Measurements from ENCODE around the gene GRK1. TPM values are rescaled to one million over a fixed set of nuclear protein-coding genes. Genes with fewer than 3 reads are reported as not detected.

The GRK1 gene
- total and polyA plus RNA-seq, 2 of the 13 experiments (the other 11 are each of a cell fraction or from before 2014, with no cell fraction given) = 0.07 to 0.12 TPM

DNA sequence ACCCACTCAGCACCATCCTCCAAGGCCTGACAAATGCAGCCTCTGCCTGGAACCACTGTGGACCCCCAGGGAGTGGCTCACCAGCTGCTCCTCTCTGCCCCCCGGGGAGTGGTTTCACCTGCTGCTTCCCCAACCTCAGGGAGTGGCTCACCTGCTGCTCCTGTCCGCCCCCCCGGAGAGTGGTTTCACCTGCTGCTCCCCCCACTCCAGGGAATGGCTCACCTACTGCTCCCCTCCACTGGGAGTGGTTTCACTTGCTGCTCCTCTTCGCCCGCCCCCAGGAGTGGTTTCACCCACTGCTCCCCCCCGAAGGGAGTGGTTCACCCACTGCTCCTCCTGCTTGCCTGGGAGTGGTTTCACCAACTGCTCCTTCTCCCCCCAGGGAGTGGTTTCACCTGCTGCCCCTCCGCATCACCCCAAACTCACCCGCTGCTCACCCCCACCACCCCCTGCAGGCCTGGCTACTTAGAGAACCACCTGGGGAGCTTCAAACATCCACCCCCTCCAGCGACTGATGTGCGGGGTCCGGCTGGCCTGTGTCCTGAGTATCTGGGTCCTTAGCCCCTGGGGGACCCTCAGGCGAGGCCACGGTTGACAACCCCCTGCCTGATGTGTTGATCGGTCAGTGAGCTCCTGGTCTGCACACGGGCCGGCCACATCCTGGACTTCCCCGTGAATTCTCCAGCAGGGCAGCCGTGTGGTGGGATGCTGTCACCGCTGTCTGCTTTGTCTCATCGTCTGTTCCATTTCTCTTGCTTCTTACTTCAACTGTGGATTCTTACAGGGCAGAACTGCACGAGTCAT, 77.4 kb downstream of the GRK1 start (continued):
- TF ChIP-seq PRPF4 (IDR thresholded peaks at IDR 0.05; ENCODE audit: low read depth, low read length, poor library complexity, severe bottlenecking) (no peak), ZC3H13 (CRISPR knock-in tag; IDR thresholded peaks at IDR 0.05) (no peak)

DNA sequence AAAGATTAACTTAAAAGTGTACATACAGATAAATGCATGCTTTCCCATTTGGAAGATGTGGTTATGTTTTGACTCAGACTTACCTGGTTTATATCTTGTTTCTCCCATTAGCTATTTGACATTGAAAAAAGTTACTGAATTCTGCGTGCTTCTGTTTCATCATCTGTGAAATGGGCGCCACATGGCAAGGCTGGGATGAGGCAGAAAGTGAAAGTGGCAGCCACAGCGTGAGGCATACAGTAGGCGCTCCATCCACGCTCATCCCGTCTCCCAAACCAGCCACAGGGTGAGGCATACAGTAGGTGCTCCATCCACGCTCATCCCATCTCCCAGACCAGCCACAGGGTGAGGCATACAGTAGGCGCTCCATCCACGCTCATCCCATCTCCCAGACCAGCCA, 78.0 kb downstream of the GRK1 start:
- DNase-seq (ENCODE audit: low spot score) (no peak), ATAC-seq (no peak), FAIRE-seq (no peak)
- no TSS peak for BruUV-seq (replicated peaks)
- CTCF ChIA-PET (ENCODE audit: low intra/inter-chr PET ratio, low total read pairs) = no interaction called here
- Histone ChIP-seq H3K36me3 (replicated peaks in 1 of 2; ENCODE audit: control insufficient read depth in 1 of 2, insufficient read depth in 2 of 2, low read length in 2 of 2) (no peaks in the 10 kb centered on the region), H3K9ac (ENCODE audit: insufficient read depth, low read depth, low read length) (no peak overlapping the region), H3K79me2 (ENCODE audit: insufficient read depth, low read length) (no peaks in the 10 kb centered on the region), H3K4me1 (ENCODE audit: insufficient read depth, low read length) (peaks cover 74% of the 10 kb centered on the region), H3K27ac (ENCODE audit: extremely low read length, insufficient read depth, low read length) (no peak overlapping the region), H3K9me3 (ENCODE audit: low read length) (no peaks in the 10 kb centered on the region), H3K4me3 (replicated peaks in 1 of 3; ENCODE audit: insufficient read depth in 1 of 3, low read depth in 2 of 3, low read length in 3 of 3) (no peak overlapping the region), H3K27me3 (ENCODE audit: control insufficient read depth in 1 of 2, insufficient read depth in 2 of 2, low read length in 2 of 2) (no peaks in the 10 kb centered on the region; a peak in 2 of 5 replicates), H3K4me2 (ENCODE audit: low read depth, low read length) (peak overlapping the region; percentile 20; the same call in 1 of the 2 replicates), H4K20me1 (ENCODE audit: insufficient read depth, low read length) (no peaks in the 10 kb centered on the region), H2AFZ (ENCODE audit: low read length) (no peak overlapping the region)
- POLR2A ChIA-PET = no interaction called here
- TF ChIP-seq ZKSCAN8 (CRISPR knock-in tag; IDR thresholded peaks at IDR 0.05; ENCODE audit: borderline replicate concordance) (peak; percentile 96), ZMYM3 (CRISPR knock-in tag; IDR thresholded peaks at IDR 0.05) (0 out of 2 replicates have a peak, but pooled peaks have one; percentile 25), ZNF629 (CRISPR knock-in tag; conservative IDR thresholded peaks at IDR 0.05) (peak; percentile 83)
- TF ChIP-seq, protein P1, sequence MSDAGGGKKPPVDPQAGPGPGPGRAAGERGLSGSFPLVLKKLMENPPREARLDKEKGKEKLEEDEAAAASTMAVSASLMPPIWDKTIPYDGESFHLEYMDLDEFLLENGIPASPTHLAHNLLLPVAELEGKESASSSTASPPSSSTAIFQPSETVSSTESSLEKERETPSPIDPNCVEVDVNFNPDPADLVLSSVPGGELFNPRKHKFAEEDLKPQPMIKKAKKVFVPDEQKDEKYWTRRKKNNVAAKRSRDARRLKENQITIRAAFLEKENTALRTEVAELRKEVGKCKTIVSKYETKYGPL (CRISPR knock-in tag; IDR thresholded peaks at IDR 0.05) = no peak
- in situ Hi-C loops (cut with HindIII; ENCODE audit: extremely low pct_ligation_motif_present, low pct_unique_long_range_greater_than_20kb) = no loop called here
- intact Hi-C loops (cut with micrococcal nuclease; ENCODE audit: unreplicated experiment) = no loop called here
- WGBS (ENCODE audit: low lambda C conversion rate) = 93% methylated on average over 9 of the region's 9 CpGs

Measured in HepG2 (cell line).